ENCODE results near the gene RAB33B. TPM values are rescaled to one million over a fixed set of nuclear protein-coding genes. Genes with fewer than 3 reads are reported as not detected.
A peak's percentile ranks its signal among the peaks of the same experiment; 100 is the strongest.

The RAB33B gene
- total RNA-seq, 1 experiment from 2014 or later: 5.7 TPM

- POLR2A ChIA-PET: no interaction called here
- TF ChIP-seq TEAD4 (CRISPR knock-in tag; IDR thresholded peaks at IDR 0.05) (no peak), ATF6 (CRISPR knock-in tag; IDR thresholded peaks at IDR 0.05) (no peak), HMGA2 (CRISPR knock-in tag; IDR thresholded peaks at IDR 0.05) (no peak), IRF1 (CRISPR knock-in tag; IDR thresholded peaks at IDR 0.05) (no peak)
- TF ChIP-seq, protein P1, sequence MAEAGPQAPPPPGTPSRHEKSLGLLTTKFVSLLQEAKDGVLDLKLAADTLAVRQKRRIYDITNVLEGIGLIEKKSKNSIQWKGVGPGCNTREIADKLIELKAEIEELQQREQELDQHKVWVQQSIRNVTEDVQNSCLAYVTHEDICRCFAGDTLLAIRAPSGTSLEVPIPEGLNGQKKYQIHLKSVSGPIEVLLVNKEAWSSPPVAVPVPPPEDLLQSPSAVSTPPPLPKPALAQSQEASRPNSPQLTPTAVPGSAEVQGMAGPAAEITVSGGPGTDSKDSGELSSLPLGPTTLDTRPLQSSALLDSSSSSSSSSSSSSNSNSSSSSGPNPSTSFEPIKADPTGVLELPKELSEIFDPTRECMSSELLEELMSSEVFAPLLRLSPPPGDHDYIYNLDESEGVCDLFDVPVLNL (CRISPR knock-in tag; IDR thresholded peaks at IDR 0.05; ENCODE audit: borderline replicate concordance, low read depth): no peak
- TF ChIP-seq, protein P2, sequence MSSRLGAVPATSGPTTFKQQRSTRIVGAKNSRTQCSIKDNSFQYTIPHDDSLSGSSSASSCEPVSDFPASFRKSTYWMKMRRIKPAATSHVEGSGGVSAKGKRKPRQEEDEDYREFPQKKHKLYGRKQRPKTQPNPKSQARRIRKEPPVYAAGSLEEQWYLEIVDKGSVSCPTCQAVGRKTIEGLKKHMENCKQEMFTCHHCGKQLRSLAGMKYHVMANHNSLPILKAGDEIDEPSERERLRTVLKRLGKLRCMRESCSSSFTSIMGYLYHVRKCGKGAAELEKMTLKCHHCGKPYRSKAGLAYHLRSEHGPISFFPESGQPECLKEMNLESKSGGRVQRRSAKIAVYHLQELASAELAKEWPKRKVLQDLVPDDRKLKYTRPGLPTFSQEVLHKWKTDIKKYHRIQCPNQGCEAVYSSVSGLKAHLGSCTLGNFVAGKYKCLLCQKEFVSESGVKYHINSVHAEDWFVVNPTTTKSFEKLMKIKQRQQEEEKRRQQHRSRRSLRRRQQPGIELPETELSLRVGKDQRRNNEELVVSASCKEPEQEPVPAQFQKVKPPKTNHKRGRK (CRISPR knock-in tag; IDR thresholded peaks at IDR 0.05; ENCODE audit: borderline replicate concordance): no peak
- Mint-ChIP-seq H3K36me3 (no peaks in the 10 kb centered on the region), H3K4me3 (no peak overlapping the region), H3K9me3 (0 out of 2 replicates have a peak, but pooled peaks cover 3% of the 10 kb centered on the region), H3K27ac (no peak overlapping the region), H3K27me3 (ENCODE audit: low read depth) (no peaks in the 10 kb centered on the region), H3K4me1 (peaks cover 13% of the 10 kb centered on the region)
- CTCF ChIA-PET: interaction anchor here (1.4 to 3.1 kb wide), 3 partner anchors 8 to 132 kb away, joined by 3 to 8 read pairs (median 7); no protein-coding TSS in a partner anchor
- DNase-seq (ENCODE audit: low spot score): no peak
- no peak for ATAC-seq
Measured at GRCh38 chr4:139501527-139501926, 47.6 kb downstream of the RAB33B start.

GRCh38 chr4:139501927-139502899 lies 48.3 kb downstream of the RAB33B start:
- Mint-ChIP-seq H3K36me3 (no peaks in the 10 kb centered on the region), H3K27ac (peak overlapping the region; percentile 64), H3K9me3 (0 out of 2 replicates have a peak, but pooled peaks cover 3% of the 10 kb centered on the region), H3K4me1 (peaks cover 13% of the 10 kb centered on the region), H3K27me3 (ENCODE audit: low read depth) (no peaks in the 10 kb centered on the region), H3K4me3 (no peak overlapping the region)
- no peak for TF ChIP-seq MXD4 (CRISPR knock-in tag; IDR thresholded peaks at IDR 0.05; ENCODE audit: borderline replicate concordance)
- TF ChIP-seq FOXP1 (CRISPR knock-in tag; IDR thresholded peaks at IDR 0.05; ENCODE audit: borderline replicate concordance): no peak
- TF ChIP-seq, protein P3, sequence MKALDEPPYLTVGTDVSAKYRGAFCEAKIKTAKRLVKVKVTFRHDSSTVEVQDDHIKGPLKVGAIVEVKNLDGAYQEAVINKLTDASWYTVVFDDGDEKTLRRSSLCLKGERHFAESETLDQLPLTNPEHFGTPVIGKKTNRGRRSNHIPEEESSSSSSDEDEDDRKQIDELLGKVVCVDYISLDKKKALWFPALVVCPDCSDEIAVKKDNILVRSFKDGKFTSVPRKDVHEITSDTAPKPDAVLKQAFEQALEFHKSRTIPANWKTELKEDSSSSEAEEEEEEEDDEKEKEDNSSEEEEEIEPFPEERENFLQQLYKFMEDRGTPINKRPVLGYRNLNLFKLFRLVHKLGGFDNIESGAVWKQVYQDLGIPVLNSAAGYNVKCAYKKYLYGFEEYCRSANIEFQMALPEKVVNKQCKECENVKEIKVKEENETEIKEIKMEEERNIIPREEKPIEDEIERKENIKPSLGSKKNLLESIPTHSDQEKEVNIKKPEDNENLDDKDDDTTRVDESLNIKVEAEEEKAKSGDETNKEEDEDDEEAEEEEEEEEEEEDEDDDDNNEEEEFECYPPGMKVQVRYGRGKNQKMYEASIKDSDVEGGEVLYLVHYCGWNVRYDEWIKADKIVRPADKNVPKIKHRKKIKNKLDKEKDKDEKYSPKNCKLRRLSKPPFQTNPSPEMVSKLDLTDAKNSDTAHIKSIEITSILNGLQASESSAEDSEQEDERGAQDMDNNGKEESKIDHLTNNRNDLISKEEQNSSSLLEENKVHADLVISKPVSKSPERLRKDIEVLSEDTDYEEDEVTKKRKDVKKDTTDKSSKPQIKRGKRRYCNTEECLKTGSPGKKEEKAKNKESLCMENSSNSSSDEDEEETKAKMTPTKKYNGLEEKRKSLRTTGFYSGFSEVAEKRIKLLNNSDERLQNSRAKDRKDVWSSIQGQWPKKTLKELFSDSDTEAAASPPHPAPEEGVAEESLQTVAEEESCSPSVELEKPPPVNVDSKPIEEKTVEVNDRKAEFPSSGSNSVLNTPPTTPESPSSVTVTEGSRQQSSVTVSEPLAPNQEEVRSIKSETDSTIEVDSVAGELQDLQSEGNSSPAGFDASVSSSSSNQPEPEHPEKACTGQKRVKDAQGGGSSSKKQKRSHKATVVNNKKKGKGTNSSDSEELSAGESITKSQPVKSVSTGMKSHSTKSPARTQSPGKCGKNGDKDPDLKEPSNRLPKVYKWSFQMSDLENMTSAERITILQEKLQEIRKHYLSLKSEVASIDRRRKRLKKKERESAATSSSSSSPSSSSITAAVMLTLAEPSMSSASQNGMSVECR (CRISPR knock-in tag; IDR thresholded peaks at IDR 0.05; ENCODE audit: borderline replicate concordance): no peak
- DNase-seq (ENCODE audit: low spot score) (no peak), ATAC-seq (peak; percentile 34)
- POLR2A ChIA-PET: no interaction called here
- CTCF ChIA-PET: interaction anchor here (1.4 to 3.1 kb wide), 3 partner anchors 8 to 131 kb away, joined by 3 to 8 read pairs (median 7); no protein-coding TSS in a partner anchor
